Stimulated activated CD8-positive, alpha-beta memory T cell treated with anti-CD3 and anti-CD28 coated beads, Interleukin-12 subunit alpha, Interleukin-12 subunit beta, amount 100 ng/mL, for 24 hours (primary cell): ENCODE data around the gene ERG.

Experiments used
- DNase-seq: peaks from one replicate; pipeline ENCODE4 v3.0.0-alpha.2; 2020; ENCODE audit errors: extremely low read depth

Gene ERG

DNA sequence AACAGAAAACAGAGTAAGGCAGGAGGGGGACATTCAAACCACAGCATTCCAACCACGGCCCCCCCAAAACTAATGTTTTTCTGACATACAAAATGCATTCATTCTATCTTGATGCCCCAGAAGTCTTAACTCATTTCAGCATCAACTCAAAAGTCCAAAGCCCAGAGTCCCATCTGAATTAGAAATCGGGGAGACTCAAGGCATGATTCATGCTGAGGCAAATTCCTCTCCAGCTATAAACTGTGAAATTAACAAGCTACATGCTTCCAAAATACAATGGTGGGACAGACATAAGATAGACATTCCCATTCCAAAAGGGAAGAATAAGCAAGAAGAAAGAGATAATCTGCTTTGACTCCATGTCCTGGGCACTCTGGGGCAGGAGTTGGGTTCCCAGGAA lies 167.6 kb downstream of the ERG start:
- no peak for DNase-seq
